H9 (cell line): Measurements from ENCODE around the gene DOCK10. TPM values are rescaled to one million over a fixed set of nuclear protein-coding genes. Genes with fewer than 3 reads are reported as not detected.

Experiments used
- DNase-seq: peaks from one replicate; pipeline ENCODE4 v3.0.0-alpha.2; 2017
- H2AFZ ChIP-seq: one replicate; pipeline ENCODE4 v1.6.1; 2013; ENCODE audit warnings: mild to moderate bottlenecking, low read length, control low read depth, moderate library complexity
- H2AK5ac ChIP-seq: 2 replicates; pipeline ENCODE4 v1.6.1; 2013; ENCODE audit warnings: low read length, control low read depth, mixed read lengths; ENCODE audit not compliant: insufficient read length
- H2BK120ac ChIP-seq: one replicate; pipeline ENCODE4 v1.6.1; 2013; ENCODE audit warnings: low read depth, mild to moderate bottlenecking, low read length, control low read depth, inconsistent platforms; ENCODE audit not compliant: poor library complexity, severe bottlenecking
- H2BK12ac ChIP-seq: 2 replicates; pipeline ENCODE4 v1.6.1; 2013; ENCODE audit warnings: low read length, control low read depth, mixed read lengths, low read depth; ENCODE audit not compliant: insufficient read length
- H2BK15ac ChIP-seq: 2 replicates; pipeline ENCODE4 v1.6.1; 2013; ENCODE audit warnings: low read depth, low read length, control low read depth
- H2BK20ac ChIP-seq: one replicate; pipeline ENCODE4 v1.6.1; 2013; ENCODE audit warnings: low read depth, mild to moderate bottlenecking, low read length, control low read depth, inconsistent platforms; ENCODE audit not compliant: poor library complexity, severe bottlenecking
- H2BK5ac ChIP-seq: 2 replicates; pipeline ENCODE4 v1.6.1; 2013; ENCODE audit warnings: low read length, control low read depth, mixed read lengths; ENCODE audit not compliant: insufficient read length
- H3K14ac ChIP-seq: 2 replicates; pipeline ENCODE4 v1.6.1; 2013; ENCODE audit warnings: low read length, control low read depth; ENCODE audit not compliant: insufficient read depth
- H3K18ac ChIP-seq: 2 replicates; pipeline ENCODE4 v1.6.1; 2013; ENCODE audit warnings: low read depth, mild to moderate bottlenecking, mixed read lengths, low read length, control low read depth; ENCODE audit not compliant: insufficient read length
- H3K23ac ChIP-seq: 2 replicates; pipeline ENCODE4 v1.6.1; 2013; ENCODE audit warnings: low read length, control low read depth, mixed read lengths, low read depth; ENCODE audit not compliant: insufficient read length
- H3K23me2 ChIP-seq: 2 replicates; pipeline ENCODE4 v1.6.1; 2013; ENCODE audit warnings: low read depth, mild to moderate bottlenecking, mixed read lengths, low read length, control low read depth; ENCODE audit not compliant: insufficient read length, poor library complexity, severe bottlenecking
- H3K27ac ChIP-seq: 2 replicates; pipeline ENCODE4 v1.5.1; 2013; ENCODE audit warnings: low read length, control low read depth, mixed read lengths, low read depth; ENCODE audit not compliant: insufficient read length
- H3K27me3 ChIP-seq: 2 replicates; pipeline ENCODE4 v1.6.1; 2013; ENCODE audit warnings: low read length, control low read depth, inconsistent platforms; ENCODE audit not compliant: insufficient read depth
- H3K4ac ChIP-seq: 2 replicates; pipeline ENCODE4 v1.6.1; 2013; ENCODE audit warnings: low read depth, mild to moderate bottlenecking, control low read depth, inconsistent platforms, low read length, moderate library complexity
- H3K4me1 ChIP-seq: 2 replicates; pipeline ENCODE4 v1.6.1; 2013; ENCODE audit warnings: low read length, control low read depth, inconsistent platforms; ENCODE audit not compliant: insufficient read depth
- H3K4me2 ChIP-seq: 2 replicates; pipeline ENCODE4 v1.6.1; 2013; ENCODE audit warnings: low read length, control low read depth, mixed read lengths; ENCODE audit not compliant: insufficient read length, insufficient read depth
- H3K56ac ChIP-seq: 2 replicates; pipeline ENCODE4 v1.6.1; 2013; ENCODE audit warnings: low read depth, mild to moderate bottlenecking, mixed read lengths, low read length, control low read depth; ENCODE audit not compliant: insufficient read length
- H3K79me1 ChIP-seq: 2 replicates; pipeline ENCODE4 v1.6.1; 2013; ENCODE audit warnings: low read depth, mild to moderate bottlenecking, moderate library complexity, low read length, control low read depth, inconsistent platforms; ENCODE audit not compliant: insufficient read depth, poor library complexity, severe bottlenecking
- H3K79me2 ChIP-seq: 2 replicates; pipeline ENCODE4 v1.6.1; 2013; ENCODE audit warnings: low read length, control low read depth, inconsistent platforms; ENCODE audit not compliant: insufficient read depth
- H3K9ac ChIP-seq: 2 replicates; pipeline ENCODE4 v1.6.1; 2013; ENCODE audit warnings: low read length, control low read depth, mixed read lengths; ENCODE audit not compliant: insufficient read length; ENCODE audit errors: extremely low read depth
- H3K9me3 ChIP-seq: one replicate; pipeline ENCODE4 v1.6.1; 2013; ENCODE audit warnings: low read depth, low read length, inconsistent platforms; ENCODE audit not compliant: control insufficient read depth
- H3T11ph ChIP-seq: one replicate; pipeline ENCODE4 v1.6.1; 2013; ENCODE audit warnings: mild to moderate bottlenecking, low read length, control low read depth, inconsistent platforms
- H4K20me1 ChIP-seq: one replicate; pipeline ENCODE4 v1.6.1; 2013; ENCODE audit not compliant: control insufficient read depth, insufficient read length, insufficient read depth
- H4K5ac ChIP-seq: 2 replicates; pipeline ENCODE4 v1.6.1; 2013; ENCODE audit warnings: low read depth, mild to moderate bottlenecking, mixed read lengths, low read length, control low read depth; ENCODE audit not compliant: insufficient read length
- H4K8ac ChIP-seq: replicated peaks from 2 replicates; pipeline ENCODE4 v1.6.1; 2013; ENCODE audit warnings: low read length, control low read depth, mixed read lengths, low read depth; ENCODE audit not compliant: insufficient read length
- H4K91ac ChIP-seq: 2 replicates; pipeline ENCODE4 v1.6.1; 2013; ENCODE audit warnings: low read depth, mild to moderate bottlenecking, moderate library complexity, mixed read lengths, low read length, control low read depth; ENCODE audit not compliant: insufficient read length
- H3K27ac Mint-ChIP-seq, 3 experiments: 2 replicates in 2 of 3; 3 replicates in 1 of 3; pipeline ENCODE4 v1.8.0; 2020 to 2021; ENCODE audit warnings: mixed read lengths in 3 of 3, mild to moderate bottlenecking in 1 of 3, moderate library complexity in 1 of 3
- H3K27me3 Mint-ChIP-seq: 2 replicates; pipeline ENCODE4 v1.8.0; 2021; ENCODE audit warnings: low read depth, mild to moderate bottlenecking, moderate library complexity, mixed read lengths
- H3K36me3 Mint-ChIP-seq, 3 experiments: 2 replicates in 2 of 3; 3 replicates in 1 of 3; pipeline ENCODE4 v1.8.0; 2020 to 2021; ENCODE audit warnings: low read depth in 3 of 3, mixed read lengths in 3 of 3; ENCODE audit not compliant: insufficient read depth in 1 of 3
- H3K4me1 Mint-ChIP-seq, 2 experiments: 2 replicates each; pipeline ENCODE4 v1.8.0; 2020; ENCODE audit warnings: mixed read lengths in 2 of 2
- H3K4me3 Mint-ChIP-seq, 2 experiments: 2 replicates in 1 of 2; 3 replicates in 1 of 2; pipeline ENCODE4 v1.8.0; 2020 to 2021; ENCODE audit warnings: mild to moderate bottlenecking in 2 of 2, mixed read lengths in 2 of 2, moderate library complexity in 1 of 2
- H3K9me3 Mint-ChIP-seq, 2 experiments: 2 replicates in 1 of 2; 3 replicates in 1 of 2; pipeline ENCODE4 v1.8.0; 2020; ENCODE audit warnings: mild to moderate bottlenecking in 2 of 2, mixed read lengths in 2 of 2, moderate library complexity in 1 of 2
- CTCF ChIP-seq: fragments of 200-600 bp; sonication (generic); conservative IDR thresholded peaks from 3 replicates; pipeline ENCODE4 v1.8.0; 2021; ENCODE audit warnings: antibody characterized with exemption, mild to moderate bottlenecking
- WGBS: extraction: QIAGEN DNeasy Blood & Tissue Kit; methylation state at CpG from one replicate; pipeline ENCODE4 v1.1.7; 2013; ENCODE audit warnings: missing lambda C conversion rate, low lambda C conversion rate, mixed read lengths; ENCODE audit not compliant: insufficient read length; ENCODE audit errors: extremely low coverage; 5-methylcytosine and 5-hydroxymethylcytosine counted together
- total RNA-seq: library from RNA; stranded (reverse); gene quantifications from 2 replicates; pipeline ENCODE4 v1.2.1, GENCODE V29; 2021

DOCK10 gene
- total RNA-seq, 1 experiment from 2014 or later, result 0.79 TPM

DNA sequence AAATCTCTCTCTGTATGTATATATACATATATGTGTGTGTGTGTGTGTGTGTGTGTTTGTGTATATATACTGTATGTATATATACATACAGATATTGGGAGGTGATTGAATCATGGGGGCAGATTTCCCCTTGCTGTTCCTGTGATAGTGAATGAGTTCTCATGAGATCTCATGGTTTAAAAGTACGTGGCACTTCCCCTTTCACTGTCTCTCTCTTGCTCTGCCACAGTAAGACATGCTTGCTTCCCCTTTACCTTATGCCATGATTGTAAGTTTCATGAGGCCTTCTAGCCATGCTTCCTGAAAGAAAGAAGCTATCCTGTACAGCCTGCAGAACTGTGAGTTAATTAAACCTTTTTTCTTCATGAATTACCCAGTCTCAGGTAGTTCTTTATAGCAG lies 307.3 kb downstream of the DOCK10 start:
- peaks cover 5 to 26% (median 15%) of the 10 kb centered on the region in 3 experiments for H3K36me3 Mint-ChIP-seq
- H3K18ac ChIP-seq, result no peak overlapping the region
- H3K4me2 ChIP-seq, result no peak overlapping the region
- H3K4me3 Mint-ChIP-seq, result no peak overlapping the region
- H2BK20ac ChIP-seq, result no peak overlapping the region
- H3K27ac Mint-ChIP-seq, result no peak overlapping the region
- no peak overlapping the region for H2BK15ac ChIP-seq
- no peak for DNase-seq
- H3K56ac ChIP-seq, result no peak overlapping the region
- H3K27me3 ChIP-seq, result no peaks in the 10 kb centered on the region
- no peak overlapping the region for H4K91ac ChIP-seq
- no peak overlapping the region for H4K8ac ChIP-seq
- no peak overlapping the region for H2BK12ac ChIP-seq
- H3K23ac ChIP-seq, result no peak overlapping the region
- no peak overlapping the region for H4K5ac ChIP-seq
- H3K79me1 ChIP-seq, result no peaks in the 10 kb centered on the region
- no peaks in the 10 kb centered on the region for H3K23me2 ChIP-seq
- TF ChIP-seq CTCF, result no peak
- H3K27ac ChIP-seq, result no peak overlapping the region
- no peak overlapping the region for H3K14ac ChIP-seq
- H2BK120ac ChIP-seq, result no peak overlapping the region
- no peaks in the 10 kb centered on the region for H3K4me1 ChIP-seq
- no peaks in the 10 kb centered on the region for H3K4me1 Mint-ChIP-seq
- peaks cover 5% of the 10 kb centered on the region for H3K9me3 ChIP-seq
- no peak overlapping the region for H2AFZ ChIP-seq
- no peak overlapping the region for H3K9ac ChIP-seq
- no peaks in the 10 kb centered on the region for H3K27me3 Mint-ChIP-seq
- H2AK5ac ChIP-seq, result no peak overlapping the region
- no peak overlapping the region for H3K4ac ChIP-seq
- H4K20me1 ChIP-seq, result no peaks in the 10 kb centered on the region
- H3T11ph ChIP-seq, result no peak overlapping the region
- WGBS, result no CpG with 5 or more reads among the region's 1 CpG
- H2BK5ac ChIP-seq, result no peak overlapping the region
- no peaks in the 10 kb centered on the region for H3K79me2 ChIP-seq
- peaks cover 42 to 43% of the 10 kb centered on the region in 2 experiments for H3K9me3 Mint-ChIP-seq
